HCT116 (cell line): ENCODE data around the gene ACSL6. TPM values are rescaled to one million over a fixed set of nuclear protein-coding genes. Genes with fewer than 3 reads are reported as not detected.

Source experiments
- ATAC-seq: fragments of 200-7000 bp; cut with Tn5 transposase; 2 replicates; pipeline ENCODE4 v1.9.1; 2020; ENCODE audit warnings: mild to moderate bottlenecking, moderate library complexity
- BruUV-seq: library from RNA; stranded (reverse); fragments of 400-500 nt; replicated peaks from 2 replicates; lab custom pipeline; 2021; lab: Mats Ljungman, UMichigan
- CTCF ChIA-PET: fragments of 300-600 bp; sonication (Branson Sonifier 250); formaldehyde crosslinking; loops from one replicate; lab custom pipeline; 2021; ENCODE audit warnings: antibody characterized with exemption; lab: Charles Lee
- POLR2A ChIA-PET: fragments of 300-600, 350-600 bp; sonication (Branson Sonifier 250); formaldehyde crosslinking; loops from one replicate; lab custom pipeline; 2021; ENCODE audit warnings: antibody characterized with exemption; lab: Charles Lee
- RAD21 ChIA-PET, 2 experiments: fragments of 300-600 bp; sonication (Branson Sonifier 250); formaldehyde crosslinking; loops; one replicate each; lab custom pipeline; 2023; ENCODE audit warnings: low total read pairs in 2 of 2; ENCODE audit not compliant: uncharacterized antibody in 2 of 2, unreplicated experiment in 2 of 2, low non-redundant PET in 1 of 2; lab: Charles Lee
- DNase-seq: peaks from one replicate; pipeline ENCODE4 v3.0.0-alpha.2; 2010; ENCODE audit warnings: low read depth, low spot score
- H2AFZ ChIP-seq: fragments of 200-600 bp; shearing (Covaris generic), sonication (generic); 2 replicates; pipeline ENCODE4 v1.6.1; 2017; ENCODE audit warnings: low read depth, mixed run types, mixed read lengths, antibody characterized with exemption, low read length; ENCODE audit not compliant: poor library complexity, severe bottlenecking
- H3K27ac ChIP-seq: 2 replicates; pipeline ENCODE4 v1.5.1; 2012; ENCODE audit warnings: low read depth, low read length
- H3K27me3 ChIP-seq: fragments of 200-600 bp; sonication (generic); 2 replicates; pipeline ENCODE4 v1.6.1; 2016; ENCODE audit warnings: mixed run types, low read length, mixed read lengths; ENCODE audit not compliant: insufficient read depth
- H3K36me3 ChIP-seq, 2 experiments: fragments of 200-500 bp in 1 of 2; fragments of 200-600 bp in 1 of 2; sonication (Bioruptor generic) in 1 of 2; sonication (generic) in 1 of 2; 2 replicates each; pipeline versions ENCODE4 v1.5.1 to v1.6.1; 2014 to 2016; ENCODE audit warnings: low read length in 2 of 2, inconsistent platforms in 1 of 2, mixed read lengths in 1 of 2, mixed run types in 1 of 2; ENCODE audit not compliant: insufficient read depth in 2 of 2, control insufficient read depth in 1 of 2
- H3K4me1 ChIP-seq, 2 experiments: fragments of 200-600 bp in 1 of 2; sonication (generic) in 1 of 2; 2 replicates each; pipeline versions ENCODE4 v1.5.1 to v1.6.1; 2012 to 2017; ENCODE audit warnings: low read length in 2 of 2, inconsistent platforms in 1 of 2, mild to moderate bottlenecking in 1 of 2, mixed read lengths in 1 of 2, mixed run types in 1 of 2, moderate library complexity in 1 of 2; ENCODE audit not compliant: insufficient read depth in 2 of 2, control insufficient read depth in 1 of 2
- H3K4me2 ChIP-seq: fragments of 200-600 bp; sonication (generic); 2 replicates; pipeline ENCODE4 v1.6.1; 2017; ENCODE audit warnings: mixed run types, low read length, mixed read lengths
- H3K4me3 ChIP-seq, 2 experiments: fragments of 200-600 bp in 1 of 2; sonication (generic) in 1 of 2; replicated peaks in 1 of 2; 2 replicates each; pipeline ENCODE4 v1.5.1; 2011 to 2016; ENCODE audit warnings: low read length in 2 of 2, control low read depth in 1 of 2, low read depth in 1 of 2, mild to moderate bottlenecking in 1 of 2, mixed read lengths in 1 of 2, mixed run types in 1 of 2
- H3K79me2 ChIP-seq: fragments of 200-600 bp; sonication (generic); 2 replicates; pipeline ENCODE4 v1.6.1; 2017; ENCODE audit warnings: mild to moderate bottlenecking, mixed run types, low read length, moderate library complexity, mixed read lengths; ENCODE audit not compliant: insufficient read depth
- H3K9ac ChIP-seq: fragments of 200-600 bp; sonication (generic); 2 replicates; pipeline ENCODE4 v1.6.1; 2016; ENCODE audit warnings: low read length, mixed read lengths
- H3K9me2 ChIP-seq: fragments of 200-600 bp; sonication (generic), shearing (Covaris generic); 2 replicates; pipeline ENCODE4 v1.6.1; 2017; ENCODE audit warnings: mixed run types, mild to moderate bottlenecking, moderate library complexity; ENCODE audit not compliant: insufficient read depth
- H3K9me3 ChIP-seq, 2 experiments: fragments of 200-500 bp in 1 of 2; fragments of 200-600 bp in 1 of 2; sonication (Bioruptor generic) in 1 of 2; sonication (generic) in 1 of 2; 2 replicates each; pipeline ENCODE4 v1.6.1; 2014 to 2017; ENCODE audit warnings: low read length in 2 of 2, mixed read lengths in 2 of 2, inconsistent platforms in 1 of 2, low read depth in 1 of 2, mild to moderate bottlenecking in 1 of 2, mixed run types in 1 of 2, moderate library complexity in 1 of 2; ENCODE audit not compliant: control insufficient read depth in 1 of 2, insufficient read depth in 1 of 2
- H4K20me1 ChIP-seq: fragments of 200-600 bp; sonication (generic), shearing (Covaris generic); 2 replicates; pipeline ENCODE4 v1.6.1; 2017; ENCODE audit warnings: mixed run types, mild to moderate bottlenecking, moderate library complexity; ENCODE audit not compliant: insufficient read depth
- CBX3 ChIP-seq: IDR thresholded peaks from 2 replicates; pipeline ENCODE4 v1.6.1; 2012; ENCODE audit warnings: low read depth
- CTCF ChIP-seq, 3 experiments: fragments of 200-600 bp in 1 of 3; sonication (generic) in 1 of 3; IDR thresholded peaks in 2 of 3; conservative IDR thresholded peaks in 1 of 3; 2 replicates each; pipeline ENCODE4 v1.5.1; 2012 to 2017; ENCODE audit warnings: low read depth in 2 of 3, low read length in 2 of 3, antibody characterized with exemption in 1 of 3, borderline replicate concordance in 1 of 3, control low read depth in 1 of 3, mild to moderate bottlenecking in 1 of 3, mixed read lengths in 1 of 3, mixed run types in 1 of 3, moderate library complexity in 1 of 3; ENCODE audit not compliant: insufficient read depth in 1 of 3
- EGR1 ChIP-seq: IDR thresholded peaks from 2 replicates; pipeline ENCODE4 v1.6.1; 2012; ENCODE audit warnings: low read depth
- ELF1 ChIP-seq: IDR thresholded peaks from 2 replicates; pipeline ENCODE4 v1.6.1; 2012; ENCODE audit warnings: low read depth, borderline replicate concordance
- EZH2 ChIP-seq: fragments of 200-600 bp; sonication (generic); IDR thresholded peaks from 2 replicates; pipeline ENCODE4 v1.6.1; 2017; ENCODE audit warnings: antibody characterized with exemption, mixed run types
- EZH2phosphoT487 ChIP-seq: fragments of 200-600 bp; IDR thresholded peaks from 2 replicates; pipeline ENCODE4 v1.6.1; 2018; ENCODE audit warnings: antibody characterized with exemption, borderline replicate concordance
- JUND ChIP-seq: IDR thresholded peaks from 2 replicates; pipeline ENCODE4 v1.6.1; 2012
- MAX ChIP-seq: IDR thresholded peaks from 2 replicates; pipeline ENCODE4 v1.6.1; 2012
- RAD21 ChIP-seq: IDR thresholded peaks from 2 replicates; pipeline ENCODE4 v1.6.1; 2012; ENCODE audit warnings: low read depth, mild to moderate bottlenecking
- REST ChIP-seq: IDR thresholded peaks from 2 replicates; pipeline ENCODE4 v1.6.1; 2012; ENCODE audit warnings: low read depth
- SIN3A ChIP-seq: IDR thresholded peaks from 2 replicates; pipeline ENCODE4 v1.6.1; 2012; ENCODE audit warnings: low read depth
- SP1 ChIP-seq: IDR thresholded peaks from 2 replicates; pipeline ENCODE4 v1.6.1; 2012; ENCODE audit warnings: low read depth
- SRF ChIP-seq: IDR thresholded peaks from 2 replicates; pipeline ENCODE4 v1.6.1; 2012; ENCODE audit warnings: low read depth
- TCF7L2 ChIP-seq: IDR thresholded peaks from 2 replicates; pipeline ENCODE4 v1.7.0; 2011; ENCODE audit warnings: borderline replicate concordance, inconsistent platforms; ENCODE audit not compliant: insufficient read depth, insufficient read length; ENCODE audit errors: extremely low read depth
- ZNF274 ChIP-seq: fragments of 200-500 bp; sonication (Bioruptor generic); IDR thresholded peaks from 2 replicates; pipeline ENCODE4 v1.6.1; 2014; ENCODE audit warnings: mild to moderate bottlenecking, low read depth, low read length, inconsistent platforms
- intact Hi-C: fragments of 100-400 bp; cut with micrococcal nuclease; formaldehyde crosslinking; loops from 2 replicates; pipeline ENCODE4 v1.10.0; 2022
- total RNA-seq: library from RNA; stranded (reverse); gene quantifications from one replicate; pipeline ENCODE4 v1.2.1, GENCODE V29; 2021; ENCODE audit not compliant: unreplicated experiment
- TF ChIP-seq, protein P1 (sequence below): IDR thresholded peaks from 2 replicates; pipeline ENCODE4 v1.6.1; 2012

ACSL6 gene
- total RNA-seq, 1 experiment from 2014 or later = 2.3 TPM

DNA sequence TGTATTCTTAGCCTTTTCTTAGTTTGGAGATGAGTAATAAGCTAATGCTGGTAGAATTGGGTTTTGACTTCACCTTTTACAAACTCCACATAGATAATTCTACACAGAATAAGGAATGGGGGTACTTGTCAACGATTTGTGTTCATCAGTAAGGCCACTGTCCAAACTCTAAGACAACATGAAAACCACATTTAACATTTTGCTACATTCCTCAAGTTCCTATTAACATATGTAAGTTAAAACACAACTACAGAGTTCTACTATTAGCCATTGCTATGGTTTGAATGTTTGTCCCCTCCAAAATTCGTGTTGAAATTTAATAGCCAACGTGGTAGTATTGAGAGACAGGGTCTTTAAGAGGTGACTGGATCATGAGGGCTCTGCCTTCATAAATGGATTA lies 97.9 kb downstream of the ACSL6 start:
- Histone ChIP-seq H3K4me1 (no peaks in the 10 kb centered on the region), H3K9ac (no peak overlapping the region), H3K79me2 (no peaks in the 10 kb centered on the region), H2AFZ (no peak overlapping the region), H3K9me3 (no peaks in the 10 kb centered on the region), H3K4me2 (no peak overlapping the region), H3K36me3 (no peaks in the 10 kb centered on the region), H4K20me1 (no peaks in the 10 kb centered on the region), H3K4me3 (no peak overlapping the region), H3K9me2 (no peaks in the 10 kb centered on the region; the same call in 1 of the 2 replicates), H3K27me3 (no peaks in the 10 kb centered on the region), H3K27ac (no peak overlapping the region)
- no peak for TF ChIP-seq ZNF274
- no peak for TF ChIP-seq REST
- TF ChIP-seq EZH2 = no peak
- no peak for TF ChIP-seq SP1
- TF ChIP-seq CTCF (IDR thresholded peaks at IDR 0.05 in 2 of 3, conservative IDR thresholded peaks at IDR 0.05 in 1 of 3; ENCODE audit: borderline replicate concordance in 1 of 3, insufficient read depth in 1 of 3, low read depth in 2 of 3, low read length in 2 of 3) = no peak
- no peak for TF ChIP-seq EZH2phosphoT487
- no peak for TF ChIP-seq EGR1
- TF ChIP-seq, protein P1, sequence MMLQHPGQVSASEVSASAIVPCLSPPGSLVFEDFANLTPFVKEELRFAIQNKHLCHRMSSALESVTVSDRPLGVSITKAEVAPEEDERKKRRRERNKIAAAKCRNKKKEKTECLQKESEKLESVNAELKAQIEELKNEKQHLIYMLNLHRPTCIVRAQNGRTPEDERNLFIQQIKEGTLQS = no peak
- TF ChIP-seq JUND = no peak
- TF ChIP-seq RAD21 = no peak
- TF ChIP-seq MAX = no peak
- no peak for TF ChIP-seq SRF
- TF ChIP-seq TCF7L2 = no peak
- TF ChIP-seq SIN3A = no peak
- TF ChIP-seq CBX3 = no peak
- TF ChIP-seq ELF1 = no peak
- BruUV-seq = no TSS peak
- DNase-seq (no peak), ATAC-seq (no peak)
- ChIA-PET POLR2A (no interaction called here), CTCF (no interaction called here), RAD21 (no interaction called here)
- intact Hi-C loops = no loop called here
